GM10248 (cell line): ENCODE data around the gene PPIG.
"Not testable (repeated sequence)": the region's sequence is repeated elsewhere in the genome, so short reads cannot be mapped to it uniquely, and the experiment has no call there.

ENCODE experiments used
- CTCF ChIA-PET: fragments of 300-600 bp; sonication (Branson Sonifier 250); formaldehyde crosslinking; extraction: SDS; loops from one replicate; lab custom pipeline; 2021; ENCODE audit warnings: antibody characterized with exemption; lab: Yijun Ruan, JAX
- POLR2A ChIA-PET: fragments of 350-650 bp; sonication (Branson Sonifier 250); formaldehyde crosslinking; extraction: SDS; loops from one replicate; lab custom pipeline; 2020; ENCODE audit warnings: antibody characterized with exemption; lab: Yijun Ruan, JAX
- DNase-seq: peaks from one replicate; pipeline ENCODE4 v3.0.0; 2012; ENCODE audit errors: extremely low spot score
- CTCF ChIP-seq: IDR thresholded peaks from 2 replicates; pipeline ENCODE4 v1.5.1; 2012; ENCODE audit warnings: mild to moderate bottlenecking, low read depth; ENCODE audit errors: extremely low read depth, missing control alignments, control extremely low read depth

PPIG gene

GRCh38 chr2:169562519-169562918 is 21.6 kb upstream of the PPIG start:
- CTCF ChIA-PET, result interaction anchor here (0.8 to 1.0 kb wide), 3 partner anchors 10 to 13 kb away, joined by 3 read pairs; partner anchors contain the start of gene FASTKD1
- no peak for TF ChIP-seq CTCF
- POLR2A ChIA-PET, result no interaction called here
- DNase-seq, result no peak

- CTCF ChIA-PET, result interaction anchor here (1.2 to 2.2 kb wide), 4 partner anchors 13 to 363 kb away, joined by 3 to 4 read pairs (median 4); partner anchors contain the start of gene PPIG
- no peak for DNase-seq
- POLR2A ChIA-PET, result no interaction called here
- no peak for TF ChIP-seq CTCF
Measured at GRCh38 chr2:169565686-169566085, 18.5 kb upstream of the PPIG start.

- CTCF ChIA-PET, result no interaction called here
Measured at GRCh38 chr2:169569948-169570347, 14.2 kb upstream of the PPIG start.

GRCh38 chr2:169570752-169571151 is 13.4 kb upstream of the PPIG start:
- CTCF ChIA-PET, DNase-seq, POLR2A ChIA-PET: not testable (repeated sequence)

More at GRCh38 chr2:169569948-169570347, 14.2 kb upstream of the PPIG start:
- POLR2A ChIA-PET, result no interaction called here
- no peak for TF ChIP-seq CTCF
- DNase-seq, result no peak

GRCh38 chr2:169571571-169571970 is 12.6 kb upstream of the PPIG start:
- ChIA-PET CTCF (interaction anchor here (0.8 to 1.2 kb wide), 2 partner anchors 14 to 183 kb away, joined by 3 to 4 read pairs; no protein-coding TSS in a partner anchor), POLR2A (no interaction called here)
- DNase-seq, result no peak

GRCh38 chr2:169572189-169572588 is 12.0 kb upstream of the PPIG start:
- no peak for TF ChIP-seq CTCF
- POLR2A ChIA-PET, result no interaction called here
- CTCF ChIA-PET, result interaction anchor here (0.8 to 1.4 kb wide), 4 partner anchors 10 to 183 kb away, joined by 3 to 6 read pairs (median 4); no protein-coding TSS in a partner anchor

More at GRCh38 chr2:169571571-169571970, 12.6 kb upstream of the PPIG start:
- no peak for TF ChIP-seq CTCF

GRCh38 chr2:169572821-169573159 is 11.4 kb upstream of the PPIG start:
- TF ChIP-seq CTCF, result no peak

More at GRCh38 chr2:169572189-169572588, 12.0 kb upstream of the PPIG start:
- no peak for DNase-seq

More at GRCh38 chr2:169572821-169573159, 11.4 kb upstream of the PPIG start:
- ChIA-PET POLR2A (interaction anchor here (0.6 to 1.2 kb wide), 3 partner anchors 9 to 226 kb away, joined by 3 to 4 read pairs (median 4); no protein-coding TSS in a partner anchor), CTCF (interaction anchor here (1.1 to 1.4 kb wide), 2 partner anchors 9 to 12 kb away, joined by 4 to 6 read pairs; no protein-coding TSS in a partner anchor)
- DNase-seq, result no peak
